HG02642 (cell line): ENCODE measurements around the gene IKZF4.
"Not testable (repeated sequence)": the region's sequence is repeated elsewhere in the genome, so short reads cannot be mapped to it uniquely, and the experiment has no call there.

Experiments used
- ATAC-seq: cut with Tn5 transposase; IDR thresholded peaks from one replicate; pipeline ENCODE4 v1.9.1; 2021; ENCODE audit warnings: mild to moderate bottlenecking; ENCODE audit not compliant: unreplicated experiment, poor library complexity

IKZF4 gene

DNA sequence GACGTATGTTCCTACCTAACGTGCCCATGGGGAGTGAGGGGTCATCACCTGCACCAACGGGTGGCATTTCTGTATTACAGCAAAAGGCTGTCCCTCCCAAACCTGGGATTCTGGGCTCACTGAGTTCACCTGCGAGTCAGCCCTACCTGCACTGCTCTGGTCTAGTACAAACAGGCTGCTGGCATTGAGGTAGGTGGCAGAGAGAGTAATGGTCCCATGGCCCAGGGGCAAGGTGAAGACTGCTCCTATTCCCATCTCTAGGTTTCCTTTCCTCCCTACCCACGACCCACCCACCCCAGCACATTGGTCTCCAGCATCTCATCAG lies 23.3 kb upstream of the IKZF4 start:
- ATAC-seq = peak; percentile 1

GRCh38 chr12:55999522-55999921 lies 21.3 kb upstream of the IKZF4 start:
- not testable (repeated sequence) for ATAC-seq

DNA sequence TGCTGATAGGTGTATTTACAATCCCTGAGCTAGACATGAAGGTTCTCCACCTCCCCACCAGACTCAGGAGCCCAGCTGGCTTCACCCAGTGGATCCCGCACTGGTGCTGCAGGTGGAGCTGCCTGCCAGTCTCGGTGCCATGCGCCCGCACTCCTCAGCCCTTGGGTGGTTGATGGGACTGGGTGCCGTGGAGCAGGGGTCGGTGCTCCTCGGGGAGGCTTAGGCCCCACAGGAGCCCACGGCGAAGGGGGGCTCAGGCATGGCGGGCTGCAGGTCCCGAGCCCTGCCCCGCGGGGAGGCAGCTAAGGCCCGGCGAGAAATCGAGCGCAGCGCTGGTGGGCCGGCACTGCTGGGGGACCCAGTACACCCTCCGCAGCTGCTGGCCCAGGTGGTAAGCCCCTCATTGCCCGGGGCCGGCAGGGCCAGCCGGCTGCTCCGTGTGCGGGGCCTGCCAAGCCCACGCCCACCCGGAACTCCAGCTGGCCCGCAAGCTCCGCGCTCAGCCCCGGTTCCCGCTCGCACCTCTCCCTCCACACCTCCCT lies 20.8 kb upstream of the IKZF4 start:
- ATAC-seq = not testable (repeated sequence)

DNA sequence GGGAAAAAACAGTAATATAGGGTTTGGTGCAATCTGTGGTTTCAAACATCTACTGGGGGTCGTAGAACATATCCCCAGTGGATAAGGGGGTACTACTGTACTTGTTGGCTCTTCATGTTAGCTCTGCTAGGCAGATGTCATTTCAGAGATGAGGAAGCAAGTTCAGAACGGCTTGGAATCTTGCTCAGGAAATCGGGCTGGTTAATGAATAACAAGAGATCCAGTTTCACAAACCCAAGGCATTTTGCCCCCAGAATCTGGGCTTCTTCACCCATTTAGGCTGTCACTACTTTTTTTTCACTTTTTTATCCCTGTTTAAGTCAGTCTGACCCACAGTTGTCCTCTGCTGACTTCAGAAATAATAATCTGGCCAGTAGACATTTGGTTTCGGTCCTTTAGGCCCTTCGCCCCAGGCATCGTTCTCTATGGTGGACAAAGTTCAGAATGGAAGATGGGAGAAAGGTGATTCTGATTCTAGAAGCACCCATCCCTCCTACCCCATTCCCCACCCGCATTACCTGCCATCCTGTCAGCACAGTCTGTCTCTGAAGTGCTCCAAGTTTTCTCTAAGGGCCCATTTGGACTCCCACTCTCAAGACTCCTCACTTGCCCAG lies 19.2 kb upstream of the IKZF4 start:
- no peak for ATAC-seq

DNA sequence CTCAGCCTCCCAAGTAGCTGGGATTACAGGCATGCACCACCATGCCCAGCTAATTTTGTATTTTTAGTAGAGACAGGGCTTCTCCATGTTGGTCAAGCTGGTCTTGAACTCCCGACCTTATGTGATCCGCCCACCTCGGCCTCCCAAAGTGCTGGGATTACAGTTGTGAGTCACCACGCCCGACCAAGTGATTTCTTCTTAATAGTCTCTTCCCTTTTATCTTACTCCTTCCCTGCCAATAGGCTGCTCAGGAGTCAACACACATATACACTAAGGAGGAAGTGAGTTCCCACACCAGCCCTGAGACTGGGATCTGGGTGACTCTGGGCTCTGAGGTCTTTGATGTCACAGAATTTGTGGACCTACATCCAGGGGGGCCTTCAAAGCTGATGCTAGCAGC lies 17.5 kb upstream of the IKZF4 start:
- ATAC-seq = not testable (repeated sequence)

- no peak for ATAC-seq
Measured at GRCh38 chr12:56004211-56004610, 16.6 kb upstream of the IKZF4 start.

DNA sequence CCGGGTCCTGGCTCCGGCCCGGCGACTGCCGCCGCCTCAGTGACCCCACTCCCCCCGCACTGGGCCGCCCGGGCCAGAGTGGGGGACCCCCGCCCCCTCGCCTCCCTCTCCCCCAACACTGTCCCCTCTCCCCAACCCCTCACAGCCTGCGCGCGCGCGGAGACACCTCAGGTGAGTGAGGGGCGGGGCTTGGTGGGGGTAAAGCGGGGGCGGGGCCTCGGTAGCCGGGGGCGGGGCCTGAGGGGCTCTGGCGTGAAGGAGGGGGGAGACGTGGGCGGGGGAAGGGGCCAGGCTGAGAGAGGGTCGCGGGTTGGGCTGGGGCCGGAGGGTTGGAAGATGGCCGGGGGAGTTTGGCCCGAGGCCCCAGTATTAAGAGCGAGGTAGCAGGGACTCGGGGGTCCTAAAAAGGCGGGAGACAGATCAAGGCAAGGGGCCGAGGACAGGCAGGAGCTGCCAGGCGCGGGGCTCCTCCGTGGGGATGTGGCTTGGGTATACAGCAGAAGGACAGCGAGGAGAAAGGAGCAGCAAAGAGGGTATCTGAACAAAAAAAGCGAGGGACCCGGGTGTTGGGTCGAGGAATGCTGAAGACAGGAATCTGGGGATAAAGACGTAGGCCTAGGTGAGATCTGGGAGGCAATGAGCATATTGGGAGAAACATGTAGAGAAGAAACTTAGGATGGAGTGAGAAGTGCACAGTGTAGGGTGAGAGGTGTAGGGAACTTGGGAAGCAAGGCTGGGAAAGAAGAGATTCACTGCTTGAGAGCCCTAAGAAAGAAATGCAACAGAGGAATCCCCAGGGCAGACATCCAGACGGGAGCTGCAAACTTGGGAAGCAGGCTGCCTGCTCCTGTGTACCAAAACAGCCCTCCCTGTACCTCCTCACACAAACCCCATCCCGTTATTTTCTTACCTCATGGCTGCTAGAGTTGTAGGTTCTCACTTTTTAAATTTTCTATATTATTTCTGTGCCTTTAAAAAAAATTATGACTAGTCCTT lies 13.0 kb upstream of the IKZF4 start:
- peak; percentile 57 for ATAC-seq

DNA sequence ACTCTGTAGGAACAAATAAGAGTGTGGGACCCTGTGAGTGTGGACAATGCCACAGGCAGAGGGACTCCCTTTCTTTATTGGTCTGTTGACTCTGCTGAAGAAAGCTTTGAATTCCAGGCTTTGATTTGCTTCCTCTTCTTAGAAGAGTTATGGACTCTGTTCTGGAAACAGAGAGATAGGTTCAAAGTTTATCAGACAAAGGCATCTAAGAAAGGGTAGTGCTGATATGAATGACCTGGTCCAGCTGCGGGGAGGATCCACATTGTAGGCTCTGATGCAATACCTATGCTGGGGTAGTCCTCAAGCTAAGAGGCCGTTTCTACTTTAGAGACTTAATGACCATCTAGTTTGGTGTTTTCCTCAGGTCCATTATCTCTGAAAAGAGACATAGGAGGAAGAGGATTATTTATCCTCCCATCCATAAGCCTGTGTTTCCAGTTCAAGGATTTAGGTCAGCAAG lies 10.7 kb upstream of the IKZF4 start:
- no peak for ATAC-seq

DNA sequence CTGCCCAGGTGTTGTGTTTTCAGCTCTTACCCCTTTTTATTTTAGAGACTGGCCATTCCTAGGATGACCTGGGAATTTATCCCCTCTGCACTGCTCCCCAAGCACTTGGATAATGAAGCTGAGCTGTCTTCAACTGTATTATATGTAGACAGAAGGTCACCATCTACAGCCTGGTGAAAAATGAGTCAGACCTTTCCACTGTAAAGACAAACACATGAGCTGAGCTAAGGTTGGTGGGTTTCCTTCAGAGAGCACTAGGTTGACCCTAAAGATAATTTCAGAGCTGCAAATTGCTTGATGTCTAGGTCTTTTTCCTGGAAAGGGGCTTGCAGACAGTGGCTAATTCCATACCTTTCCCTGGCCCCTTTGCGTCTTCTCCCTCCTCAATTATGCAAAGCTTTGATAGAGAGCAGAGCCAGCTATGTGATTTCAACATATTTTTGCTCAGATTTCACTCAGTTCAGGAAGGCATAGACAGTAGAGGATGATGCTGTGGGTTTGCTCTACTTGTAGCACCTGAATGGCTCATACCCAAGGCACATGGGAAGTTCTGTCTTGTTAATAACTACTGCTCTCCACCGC lies 9.2 kb upstream of the IKZF4 start:
- ATAC-seq = no peak

DNA sequence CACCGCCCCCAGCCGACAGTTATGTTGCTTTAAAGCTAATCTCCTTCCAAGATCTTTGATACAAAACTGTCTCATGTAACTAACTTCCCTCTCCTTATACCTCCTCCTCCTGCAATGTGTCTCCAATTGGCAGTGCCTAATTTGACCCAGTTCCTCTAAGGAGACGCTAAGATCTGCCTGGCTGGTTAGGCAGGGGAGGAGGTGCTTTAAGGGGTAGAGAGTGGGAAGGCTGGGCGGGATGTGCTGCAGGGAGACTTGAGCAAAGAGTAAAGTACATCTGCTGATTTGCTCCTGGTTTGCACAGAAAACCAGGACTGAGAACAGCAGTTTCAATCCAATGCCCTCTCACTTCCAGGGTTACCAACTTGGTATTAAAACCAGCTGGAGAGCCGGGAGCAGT lies 7.4 kb upstream of the IKZF4 start:
- no peak for ATAC-seq

DNA sequence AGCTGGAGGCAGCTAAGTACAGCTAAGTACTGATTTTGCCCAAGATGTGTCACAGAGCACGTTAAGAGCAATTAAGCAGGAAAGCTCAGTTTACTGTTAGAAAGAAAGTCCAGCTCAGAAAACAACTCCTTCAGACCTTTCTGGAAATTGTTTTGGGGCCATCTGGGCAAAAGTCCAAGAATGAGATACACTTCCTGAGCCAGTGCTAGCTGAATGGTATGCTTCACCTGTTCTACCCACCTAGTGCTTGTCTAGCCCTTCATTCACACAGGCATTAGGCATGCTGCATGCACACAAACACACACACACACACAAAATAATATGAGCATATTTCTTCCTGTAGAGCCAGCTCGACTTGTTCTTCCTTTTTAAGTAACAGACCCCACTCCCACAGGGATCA lies 6.6 kb upstream of the IKZF4 start:
- no peak for ATAC-seq

GRCh38 chr12:56017181-56017580 lies 3.7 kb upstream of the IKZF4 start:
- no peak for ATAC-seq

DNA sequence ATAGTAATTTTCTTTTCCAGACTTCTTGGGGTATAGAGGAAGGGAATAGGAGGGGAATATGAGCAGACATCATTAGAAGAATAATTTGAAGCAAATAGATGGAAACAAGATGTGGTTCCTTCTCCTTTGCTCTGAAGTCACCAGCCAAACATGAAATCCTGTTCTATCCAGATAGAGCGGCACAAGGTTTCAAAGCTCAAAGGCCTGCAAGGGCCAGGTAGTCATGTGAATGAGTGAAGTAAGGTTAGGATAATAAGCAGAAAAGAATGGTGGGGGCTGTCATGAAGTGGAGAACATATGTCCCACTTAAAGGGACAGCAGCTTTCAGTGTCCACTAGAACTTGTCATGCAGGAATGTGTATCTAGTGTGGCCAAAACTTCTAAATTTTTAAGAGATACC lies 2.5 kb upstream of the IKZF4 start:
- no peak for ATAC-seq

- no peak for ATAC-seq
Measured at GRCh38 chr12:56021889-56022497, 1.1 kb downstream of the IKZF4 start.

DNA sequence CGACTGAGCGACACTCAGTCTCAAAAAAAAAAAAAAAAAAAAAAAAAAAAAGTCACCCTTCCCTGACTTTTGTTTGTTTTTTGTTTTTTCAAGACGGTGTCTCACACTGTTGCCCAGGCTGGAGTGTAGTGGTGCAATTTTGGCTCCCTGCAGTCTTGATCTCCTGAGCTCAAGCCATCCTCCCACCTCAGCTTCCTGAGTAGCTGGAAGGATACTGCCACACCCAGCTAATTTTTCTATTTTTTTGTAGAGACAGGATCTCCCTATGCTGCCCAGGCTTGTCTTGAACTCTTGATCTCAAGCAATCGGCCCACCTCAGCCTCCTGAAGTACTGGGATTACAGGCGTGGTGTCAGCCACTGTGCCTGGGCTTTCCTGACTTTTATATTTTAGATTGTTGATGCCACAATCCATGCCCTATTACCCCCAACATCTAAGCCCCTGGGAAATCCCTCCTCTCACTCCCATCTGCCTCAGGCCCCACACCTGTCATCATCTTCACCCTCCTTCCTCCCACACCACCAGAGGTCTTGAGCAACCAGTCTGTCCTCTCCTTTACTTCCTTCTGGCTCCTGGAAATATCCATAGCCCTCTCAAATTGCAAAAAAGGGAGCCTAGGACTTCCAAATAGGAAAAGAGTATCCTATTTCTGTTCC lies 7.8 kb downstream of the IKZF4 start:
- no peak for ATAC-seq

GRCh38 chr12:56029166-56029519 lies 8.3 kb downstream of the IKZF4 start:
- no peak for ATAC-seq

DNA sequence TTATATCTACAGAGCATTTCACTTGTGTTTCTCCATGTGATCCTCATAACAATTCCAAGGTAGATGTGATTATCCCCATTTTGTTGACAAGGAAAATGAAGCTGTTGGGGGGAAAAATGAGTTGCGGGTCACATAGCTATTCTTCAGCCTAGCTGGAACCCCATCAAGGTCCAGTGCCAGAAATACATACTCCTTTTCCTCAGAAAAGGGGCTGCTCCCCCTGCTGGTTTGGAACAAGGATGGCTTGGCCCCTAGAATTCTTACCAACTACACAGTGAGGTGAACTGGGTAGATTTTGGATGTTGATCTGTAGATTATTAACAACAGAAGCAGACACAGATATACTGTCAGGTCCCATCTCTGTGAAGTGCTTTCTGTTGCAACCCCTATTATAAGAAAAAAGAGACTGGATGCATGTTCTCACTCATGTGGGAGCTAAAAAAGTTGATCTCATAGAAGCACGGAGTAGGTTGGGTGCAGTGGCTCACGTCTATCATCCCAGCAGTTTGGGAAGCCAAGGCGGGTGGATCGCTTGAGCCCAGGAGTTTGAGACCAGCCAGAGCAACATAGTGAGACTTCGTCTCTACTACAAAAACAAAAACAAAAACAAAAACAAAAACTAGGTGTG lies 8.9 kb downstream of the IKZF4 start:
- no peak for ATAC-seq

- ATAC-seq = no peak
Measured at GRCh38 chr12:56031987-56032386, 11.1 kb downstream of the IKZF4 start.

- ATAC-seq = no peak
Measured at GRCh38 chr12:56034586-56035332, 13.9 kb downstream of the IKZF4 start.
